Skin of body (tissue), 2 donors: Measurements from ENCODE around the gene PLD2. TPM values are rescaled to one million over a fixed set of nuclear protein-coding genes. Genes with fewer than 3 reads are reported as not detected.
"Not testable (repeated sequence)": the region's sequence is repeated elsewhere in the genome, so short reads cannot be mapped to it uniquely, and the experiment has no call there.

Experiments
- DNase-seq: peaks from one replicate; lab custom pipeline; 2025; lab: John Stamatoyannopoulos, UW
- total RNA-seq: library from RNA; depleted of rRNA; stranded (reverse); fragments of >200 nt; gene quantifications from one replicate; pipeline ENCODE4 v1.2.3, GENCODE V29; 2014

PLD2 gene
- total RNA-seq, 1 donor from 2014 or later: 24.5 TPM

GRCh38 chr17:4789951-4790704, 16.8 kb upstream of the PLD2 start:
- DNase-seq: peak; percentile 80

GRCh38 chr17:4790705-4791088, 16.3 kb upstream of the PLD2 start:
- DNase-seq: no peak

- DNase-seq: no peak
These were observed 11.8 kb upstream of the PLD2 start for GRCh38 chr17:4795168-4795567.

- no peak for DNase-seq
These were observed 10.4 kb upstream of the PLD2 start for GRCh38 chr17:4796552-4796920.

- DNase-seq: no peak
These were observed 6.3 kb upstream of the PLD2 start for GRCh38 chr17:4800462-4801196.

- DNase-seq: no peak
These were observed 4.7 kb upstream of the PLD2 start, which contains the start of gene C17orf114 for GRCh38 chr17:4802228-4802627. C17orf114 (minus strand) TSS chr17:4802328.

- DNase-seq: no peak
These were observed 536 bp upstream of the PLD2 start for GRCh38 chr17:4806456-4806776.

- no peak for DNase-seq
These were observed 839 bp downstream of the PLD2 start for GRCh38 chr17:4807605-4808377.

GRCh38 chr17:4808378-4808767, 1.4 kb downstream of the PLD2 start:
- no peak for DNase-seq

GRCh38 chr17:4810696-4811290, 3.8 kb downstream of the PLD2 start:
- no peak for DNase-seq

GRCh38 chr17:4811471-4811870, 4.5 kb downstream of the PLD2 start:
- DNase-seq: no peak

GRCh38 chr17:4812690-4813089, 5.7 kb downstream of the PLD2 start:
- no peak for DNase-seq

- DNase-seq: no peak
These were observed 8.2 kb downstream of the PLD2 start for GRCh38 chr17:4815043-4815675.

- DNase-seq: no peak
These were observed 9.9 kb downstream of the PLD2 start for GRCh38 chr17:4816826-4817225.

- no peak for DNase-seq
These were observed 11.3 kb downstream of the PLD2 start for GRCh38 chr17:4818276-4818675.

- DNase-seq: no peak
These were observed 15.9 kb downstream of the PLD2 start for GRCh38 chr17:4822835-4823234.

- no peak for DNase-seq
These were observed 16.6 kb downstream of the PLD2 start for GRCh38 chr17:4823373-4824089.

GRCh38 chr17:4827399-4827798, 20.4 kb downstream of the PLD2 start:
- DNase-seq: no peak

GRCh38 chr17:4832829-4833177, 25.9 kb downstream of the PLD2 start:
- DNase-seq: not testable (repeated sequence)

GRCh38 chr17:4833178-4833940, 26.4 kb downstream of the PLD2 start, which contains the start of gene MINK1:
MINK1 (plus strand) TSS chr17:4833340; CDS start chr17:4833584, 244 bp downstream.
- DNase-seq: peak; percentile 94
